Mucosa of gallbladder (tissue), 1 donor: ENCODE data around the gene HSPA5. TPM values are rescaled to one million over a fixed set of nuclear protein-coding genes. Genes with fewer than 3 reads are reported as not detected.
A peak's percentile ranks its signal among the peaks of the same experiment; 100 is the strongest.

Source experiments
- DNase-seq: peaks from one replicate; pipeline ENCODE4 v3.0.0-alpha.2; 2020; ENCODE audit warnings: low spot score
- total RNA-seq: library from RNA; stranded (reverse); gene quantifications from one replicate; pipeline ENCODE4 v1.2.1, GENCODE V29; 2021
- donor health status: DM: no; HTN: no; CAD: no.

The HSPA5 gene
- total RNA-seq, 1 donor from 2014 or later: 363 TPM

DNA sequence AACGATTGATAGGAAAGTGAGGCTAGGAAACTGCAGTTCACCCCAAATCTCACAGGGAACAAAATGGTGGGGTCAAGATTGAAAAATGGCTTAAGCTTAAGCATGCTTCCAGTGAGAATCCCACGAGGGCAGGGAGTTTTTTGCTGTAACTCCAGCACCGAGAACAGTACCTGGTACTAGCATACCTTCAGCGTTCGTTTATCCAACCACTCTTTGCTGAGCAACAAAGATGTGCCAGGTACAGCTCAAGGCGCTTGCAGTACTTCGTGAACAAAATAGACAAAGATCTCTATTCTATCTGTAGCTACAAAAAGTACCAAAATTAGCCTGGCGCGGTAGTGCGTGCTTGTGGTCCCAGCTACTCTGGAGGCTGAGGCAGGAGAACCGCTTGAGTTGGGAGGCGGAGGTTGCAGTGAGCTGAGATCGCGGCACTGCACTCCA, 50.8 kb downstream of the HSPA5 start:
- DNase-seq: no peak

DNA sequence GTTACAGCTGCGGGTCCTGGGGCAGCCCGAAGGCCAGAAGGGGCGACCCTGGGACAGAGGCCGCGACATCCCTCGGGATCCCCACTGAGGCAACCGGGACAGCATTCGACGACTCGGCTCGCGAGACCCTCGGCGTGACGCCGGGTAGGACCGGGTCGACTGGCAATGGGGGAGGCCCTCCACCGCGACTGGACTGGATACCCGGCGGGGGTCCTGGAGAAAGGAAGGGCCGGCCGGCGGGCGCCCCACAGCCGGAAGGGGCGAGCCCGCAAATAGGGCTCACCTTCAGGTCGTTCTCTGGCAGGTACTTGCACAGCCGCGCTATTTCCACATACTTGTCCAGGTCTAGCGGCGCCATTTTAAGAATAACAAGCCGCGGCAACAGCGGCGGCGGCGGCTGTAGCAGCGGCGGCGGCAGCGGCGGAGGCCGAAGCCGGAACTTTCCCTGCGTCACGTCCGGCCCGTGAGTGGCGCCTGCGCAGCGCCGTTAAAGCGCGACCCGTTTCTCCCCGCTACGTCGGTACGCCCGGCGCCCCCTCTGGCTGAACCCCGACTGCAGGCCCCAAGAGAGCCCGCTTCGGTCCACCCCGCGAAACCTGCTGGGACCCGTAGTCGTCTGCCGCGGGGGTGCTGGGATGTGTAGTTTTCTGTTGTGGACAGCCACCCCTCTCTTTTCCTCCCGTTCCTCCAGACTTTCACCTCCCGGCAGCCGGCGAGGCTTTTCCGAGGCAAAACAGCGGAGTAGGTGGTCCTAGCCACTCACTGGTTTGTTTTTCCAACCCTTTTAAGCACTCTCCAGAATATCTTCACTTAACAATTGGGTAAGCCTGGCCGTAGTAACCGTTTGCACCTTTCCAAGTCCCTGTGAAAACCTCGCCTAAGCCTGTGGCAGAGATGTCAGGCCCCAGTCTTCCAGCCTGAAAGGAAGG, 51.5 kb downstream of the HSPA5 start, which contains the start of gene PPP6C:
Gene PPP6C (minus strand): TSS at position 443 of the 929 bp plus-strand sequence. CDS start 85 bp downstream, at position 358.
- DNase-seq: peak; percentile 97

DNA sequence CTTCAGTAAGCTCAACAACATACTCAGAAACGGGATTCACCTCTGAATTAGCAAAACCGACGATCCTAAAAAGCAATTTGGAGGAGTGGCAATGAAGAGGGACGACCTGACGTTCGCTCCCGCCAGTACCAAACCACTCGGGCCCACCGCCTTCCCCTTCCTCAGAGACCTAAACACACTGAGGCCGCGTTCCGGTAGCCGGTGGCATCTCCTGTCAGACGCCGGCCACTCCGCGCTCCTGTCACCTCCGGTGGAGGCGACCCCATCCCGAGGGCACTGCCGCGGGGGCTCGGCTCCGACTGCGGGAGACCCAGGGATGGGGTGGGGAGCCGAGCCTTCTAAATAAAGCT, 52.2 kb downstream of the HSPA5 start:
- peak; percentile 11 for DNase-seq

Other genes starting within 250 kb of the HSPA5 start
- gene SCAI, start 97.8 kb downstream of the HSPA5 start, total RNA-seq: 6.0 TPM
- 36.4 TPM for gene PPP6C, start 51.5 kb downstream of the HSPA5 start, total RNA-seq
- 10.5 TPM for gene RABEPK, start 40.8 kb downstream of the HSPA5 start, total RNA-seq
- 45.8 TPM for gene GAPVD1, start 20.5 kb upstream of the HSPA5 start, total RNA-seq